ENCODE measurements around the gene NFIA.

NFIA gene

GRCh38 chr1:61182480-61182879 is 100.1 kb downstream of the NFIA start:
- TF ChIP-seq JUND (IDR thresholded peaks at IDR 0.05; ENCODE audit: low read depth), result no peak
- DNase-seq (ENCODE audit: low read depth in 1 of 2, low spot score in 1 of 2), result no peak
- in situ Hi-C loops (cut with HindIII; ENCODE audit: low pct_unique_long_range_greater_than_20kb, low sequenced_read_pairs), result no loop called here

- no peak for TF ChIP-seq JUND (IDR thresholded peaks at IDR 0.05; ENCODE audit: low read depth)
- DNase-seq (ENCODE audit: low read depth in 1 of 2, low spot score in 1 of 2), result peak in 1 of 2 experiments; percentile 87
- in situ Hi-C loops (cut with HindIII; ENCODE audit: low pct_unique_long_range_greater_than_20kb, low sequenced_read_pairs), result no loop called here
Measured at GRCh38 chr1:61183471-61184039, 101.2 kb downstream of the NFIA start.

GRCh38 chr1:61184040-61184713 is 101.8 kb downstream of the NFIA start:
- no peak for TF ChIP-seq JUND (IDR thresholded peaks at IDR 0.05; ENCODE audit: low read depth)
- in situ Hi-C loops (cut with HindIII; ENCODE audit: low pct_unique_long_range_greater_than_20kb, low sequenced_read_pairs), result no loop called here
- peak; percentile 16 to 92 for DNase-seq (ENCODE audit: low read depth in 1 of 2, low spot score in 1 of 2)

GRCh38 chr1:61184714-61185106 is 102.3 kb downstream of the NFIA start:
- in situ Hi-C loops (cut with HindIII; ENCODE audit: low pct_unique_long_range_greater_than_20kb, low sequenced_read_pairs), result no loop called here
- no peak for DNase-seq (ENCODE audit: low read depth in 1 of 2, low spot score in 1 of 2)
- TF ChIP-seq JUND (IDR thresholded peaks at IDR 0.05; ENCODE audit: low read depth), result no peak

- TF ChIP-seq JUND (IDR thresholded peaks at IDR 0.05; ENCODE audit: low read depth), result no peak
- in situ Hi-C loops (cut with HindIII; ENCODE audit: low pct_unique_long_range_greater_than_20kb, low sequenced_read_pairs), result no loop called here
- no peak for DNase-seq (ENCODE audit: low read depth in 1 of 2, low spot score in 1 of 2)
Measured at GRCh38 chr1:61186753-61187152, 104.4 kb downstream of the NFIA start.

GRCh38 chr1:61187352-61188086 is 105.2 kb downstream of the NFIA start:
- DNase-seq (ENCODE audit: low read depth in 1 of 2, low spot score in 1 of 2), result no peak
- in situ Hi-C loops (cut with HindIII; ENCODE audit: low pct_unique_long_range_greater_than_20kb, low sequenced_read_pairs), result no loop called here
- no peak for TF ChIP-seq JUND (IDR thresholded peaks at IDR 0.05; ENCODE audit: low read depth)

GRCh38 chr1:61190153-61190552 is 107.8 kb downstream of the NFIA start:
- TF ChIP-seq JUND (IDR thresholded peaks at IDR 0.05; ENCODE audit: low read depth), result no peak
- in situ Hi-C loops (cut with HindIII; ENCODE audit: low pct_unique_long_range_greater_than_20kb, low sequenced_read_pairs), result no loop called here
- DNase-seq (ENCODE audit: low read depth in 1 of 2, low spot score in 1 of 2), result no peak

- TF ChIP-seq JUND (IDR thresholded peaks at IDR 0.05; ENCODE audit: low read depth), result no peak
- in situ Hi-C loops (cut with HindIII; ENCODE audit: low pct_unique_long_range_greater_than_20kb, low sequenced_read_pairs), result no loop called here
- no peak for DNase-seq (ENCODE audit: low read depth in 1 of 2, low spot score in 1 of 2)
Measured at GRCh38 chr1:61190618-61191432, 108.5 kb downstream of the NFIA start.

GRCh38 chr1:61191433-61191720 is 109.0 kb downstream of the NFIA start:
- no peak for TF ChIP-seq JUND (IDR thresholded peaks at IDR 0.05; ENCODE audit: low read depth)
- no peak for DNase-seq (ENCODE audit: low read depth in 1 of 2, low spot score in 1 of 2)
- in situ Hi-C loops (cut with HindIII; ENCODE audit: low pct_unique_long_range_greater_than_20kb, low sequenced_read_pairs), result no loop called here

- TF ChIP-seq JUND (IDR thresholded peaks at IDR 0.05; ENCODE audit: low read depth), result no peak
- no peak for DNase-seq (ENCODE audit: low read depth in 1 of 2, low spot score in 1 of 2)
- in situ Hi-C loops (cut with HindIII; ENCODE audit: low pct_unique_long_range_greater_than_20kb, low sequenced_read_pairs), result no loop called here
Measured at GRCh38 chr1:61192663-61193330, 110.4 kb downstream of the NFIA start.

- no peak for TF ChIP-seq JUND (IDR thresholded peaks at IDR 0.05; ENCODE audit: low read depth)
- DNase-seq (ENCODE audit: low read depth in 1 of 2, low spot score in 1 of 2), result no peak
Measured at GRCh38 chr1:61193808-61194207, 111.4 kb downstream of the NFIA start.

GRCh38 chr1:61198554-61198953 is 116.2 kb downstream of the NFIA start:
- no peak for DNase-seq (ENCODE audit: low read depth in 1 of 2, low spot score in 1 of 2)
- in situ Hi-C loops (cut with HindIII; ENCODE audit: low pct_unique_long_range_greater_than_20kb, low sequenced_read_pairs), result no loop called here
- no peak for TF ChIP-seq JUND (IDR thresholded peaks at IDR 0.05; ENCODE audit: low read depth)

More at GRCh38 chr1:61193808-61194207, 111.4 kb downstream of the NFIA start:
- in situ Hi-C loops (cut with HindIII; ENCODE audit: low pct_unique_long_range_greater_than_20kb, low sequenced_read_pairs), result no loop called here

Data from T47D (cell line).